A172 (cell line): ENCODE measurements around the gene PI4KB. TPM values are rescaled to one million over a fixed set of nuclear protein-coding genes. Genes with fewer than 3 reads are reported as not detected.
"Not testable (repeated sequence)": the region's sequence is repeated elsewhere in the genome, so short reads cannot be mapped to it uniquely, and the experiment has no call there.

Experiments used
- DNase-seq: peaks from one replicate; pipeline ENCODE4 v3.0.0-alpha.2; 2015; ENCODE audit warnings: low spot score
- total RNA-seq: library from RNA; depleted of rRNA; stranded (reverse); fragments of >200 nt; shearing (Covaris generic); gene quantifications from 2 replicates; pipeline ENCODE4 v1.2.3, GENCODE V29; 2014; rRNA removed

The PI4KB gene
- total RNA-seq, 1 experiment from 2014 or later, result 86.6 TPM

DNA sequence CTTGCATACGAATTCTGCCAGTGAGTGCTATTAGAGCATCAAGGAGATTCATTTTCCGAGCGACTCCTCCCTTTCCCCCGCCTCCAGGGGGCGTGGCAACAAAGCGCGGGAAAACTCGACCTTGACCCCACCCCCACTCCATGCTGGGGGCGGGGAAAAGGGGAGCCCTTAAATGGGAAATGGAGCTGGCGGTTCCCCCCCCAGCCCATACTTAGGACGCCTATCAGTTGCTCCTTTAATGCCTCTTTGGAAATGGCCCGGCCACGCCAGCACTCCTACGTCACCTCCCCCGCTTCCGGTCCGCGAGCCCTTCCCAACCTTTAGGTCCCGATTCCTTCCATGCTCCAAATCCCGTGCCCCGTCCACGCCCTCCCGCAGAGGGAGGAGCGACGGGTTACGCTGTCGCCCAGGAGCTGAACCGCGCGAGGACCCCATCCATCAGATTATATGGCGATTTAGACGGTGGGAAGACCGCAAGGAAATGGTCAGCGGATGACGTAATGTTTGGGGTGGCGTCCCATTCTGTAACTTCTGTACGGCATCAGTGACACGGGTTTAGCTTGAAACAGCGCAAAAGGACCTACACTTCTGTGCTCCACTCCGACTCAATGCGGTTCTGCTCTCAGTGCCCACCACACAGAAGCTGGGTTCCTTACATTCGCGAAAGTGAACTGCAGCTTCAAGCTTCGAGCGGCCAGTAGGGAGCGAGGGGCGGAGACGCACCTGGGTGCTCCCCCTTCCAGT is 45.8 kb downstream of the PI4KB start:
- peak; percentile 100 for DNase-seq

- DNase-seq, result no peak
Measured at GRCh38 chr1:151277249-151277648, 50.0 kb downstream of the PI4KB start.

DNA sequence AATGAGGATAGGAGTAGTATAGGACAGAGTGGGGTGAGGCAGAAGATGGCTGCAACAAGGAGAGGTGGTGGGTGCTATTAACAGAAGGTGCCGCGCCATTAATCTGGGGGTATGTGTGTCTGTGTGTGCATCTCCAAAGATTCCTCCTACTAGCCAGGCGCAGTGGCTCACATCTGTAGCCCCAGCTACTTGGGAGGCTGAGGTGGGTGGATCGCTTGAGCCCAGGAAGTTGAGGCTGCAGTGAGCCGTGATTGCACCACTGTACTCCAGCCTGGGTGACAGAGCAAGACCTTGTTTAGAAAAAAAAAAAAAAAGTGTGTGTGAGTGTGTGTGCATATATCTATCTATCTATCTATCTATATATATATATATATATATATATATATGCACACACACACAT is 51.9 kb downstream of the PI4KB start:
- DNase-seq, result not testable (repeated sequence)

- peak; percentile 67 for DNase-seq
Measured at GRCh38 chr1:151273924-151274466, 53.2 kb downstream of the PI4KB start.

- DNase-seq, result peak; percentile 26
Measured at GRCh38 chr1:151267760-151268159, 59.5 kb downstream of the PI4KB start.

DNA sequence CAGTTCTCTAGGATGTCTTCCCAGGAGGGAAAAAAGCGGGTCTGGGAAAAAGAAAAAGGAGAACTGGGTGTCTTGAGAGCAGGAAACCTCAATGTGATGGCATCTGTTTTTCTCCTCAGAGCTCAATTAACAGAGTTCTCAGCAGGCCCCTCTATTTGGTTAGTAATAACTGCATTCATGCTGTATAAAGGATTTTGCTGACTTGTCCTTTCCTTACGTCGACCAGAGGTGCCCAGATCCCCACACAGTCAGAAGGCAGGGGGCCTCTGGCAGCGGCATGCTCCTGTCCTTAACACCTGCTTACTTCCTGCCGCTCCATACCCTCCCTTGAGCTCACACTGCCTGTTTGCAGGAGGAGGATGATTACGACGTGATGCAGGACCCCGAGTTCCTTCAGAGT is 60.4 kb downstream of the PI4KB start:
- no peak for DNase-seq

DNA sequence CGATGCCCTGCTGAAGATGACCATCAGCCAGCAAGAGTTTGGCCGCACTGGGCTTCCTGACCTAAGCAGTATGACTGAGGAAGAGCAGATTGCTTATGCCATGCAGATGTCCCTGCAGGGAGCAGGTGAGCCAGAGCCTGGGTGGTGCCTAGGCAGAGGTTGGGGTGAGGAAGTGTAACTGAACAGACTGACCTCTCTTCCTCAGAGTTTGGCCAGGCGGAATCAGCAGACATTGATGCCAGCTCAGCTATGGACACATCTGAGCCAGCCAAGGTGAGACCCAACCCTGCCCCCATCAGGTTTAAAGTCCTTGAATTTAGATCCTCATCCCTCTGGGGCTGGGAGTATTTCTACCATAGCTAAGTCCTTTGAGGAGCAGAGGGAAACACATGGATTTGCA is 60.9 kb downstream of the PI4KB start:
- DNase-seq, result no peak

- no peak for DNase-seq
Measured at GRCh38 chr1:151265446-151266236, 61.6 kb downstream of the PI4KB start.

GRCh38 chr1:151259351-151259750 is 67.9 kb downstream of the PI4KB start:
- no peak for DNase-seq

- peak; percentile 38 for DNase-seq
Measured at GRCh38 chr1:151255381-151255780, 71.8 kb downstream of the PI4KB start.

DNA sequence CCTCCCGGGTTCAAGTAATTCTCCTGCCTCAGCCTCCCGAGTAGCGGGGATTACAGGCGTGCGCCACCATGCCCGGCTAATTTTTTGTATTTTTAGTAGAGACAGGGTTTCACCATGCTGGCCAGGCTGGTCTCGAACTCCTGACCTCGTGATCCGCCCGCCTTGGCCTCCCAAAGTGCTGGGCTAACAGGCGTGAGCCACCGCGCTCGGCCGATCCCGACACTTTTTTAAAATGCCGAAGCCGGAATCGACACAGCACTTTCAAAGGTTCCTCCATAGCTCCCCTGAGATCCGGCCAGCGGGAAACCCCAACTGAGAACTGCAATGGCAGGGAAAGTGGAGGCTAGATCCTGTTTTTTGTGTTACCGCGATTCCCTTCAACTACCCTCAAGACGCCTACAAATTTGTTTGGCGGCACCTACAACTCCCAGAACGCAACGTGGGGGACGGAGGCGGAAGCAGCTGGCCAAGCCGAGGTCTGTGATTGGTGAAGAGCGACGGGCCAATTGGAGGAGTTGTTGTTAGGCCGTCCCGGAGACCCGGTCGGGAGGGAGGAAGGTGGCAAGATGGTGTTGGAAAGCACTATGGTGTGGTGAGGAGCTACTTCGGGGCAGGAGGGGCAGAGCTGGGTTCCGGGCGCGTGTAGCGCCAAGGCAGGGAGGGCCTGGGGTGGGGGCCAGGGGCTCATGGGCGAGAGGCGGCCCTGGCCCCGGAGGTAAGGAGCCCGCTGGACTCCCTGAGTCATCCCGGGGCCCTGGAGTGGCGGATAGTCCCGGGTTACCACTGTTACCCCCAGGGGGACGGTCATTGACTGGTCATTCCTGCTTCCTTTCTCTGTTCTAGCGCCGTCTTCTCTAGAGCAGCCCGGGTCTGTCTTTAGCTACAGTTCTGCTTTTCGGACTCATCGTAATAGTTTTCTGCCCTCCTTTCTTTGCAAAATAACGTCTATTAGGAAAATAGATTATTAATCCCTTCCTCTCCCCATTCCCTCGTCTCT is 72.7 kb downstream of the PI4KB start, which contains the start of gene PSMD4:
Gene PSMD4 (plus strand): TSS at position 518 of the 997 bp plus-strand sequence. CDS start 49 bp downstream, at position 567.
- peak; percentile 99 for DNase-seq

DNA sequence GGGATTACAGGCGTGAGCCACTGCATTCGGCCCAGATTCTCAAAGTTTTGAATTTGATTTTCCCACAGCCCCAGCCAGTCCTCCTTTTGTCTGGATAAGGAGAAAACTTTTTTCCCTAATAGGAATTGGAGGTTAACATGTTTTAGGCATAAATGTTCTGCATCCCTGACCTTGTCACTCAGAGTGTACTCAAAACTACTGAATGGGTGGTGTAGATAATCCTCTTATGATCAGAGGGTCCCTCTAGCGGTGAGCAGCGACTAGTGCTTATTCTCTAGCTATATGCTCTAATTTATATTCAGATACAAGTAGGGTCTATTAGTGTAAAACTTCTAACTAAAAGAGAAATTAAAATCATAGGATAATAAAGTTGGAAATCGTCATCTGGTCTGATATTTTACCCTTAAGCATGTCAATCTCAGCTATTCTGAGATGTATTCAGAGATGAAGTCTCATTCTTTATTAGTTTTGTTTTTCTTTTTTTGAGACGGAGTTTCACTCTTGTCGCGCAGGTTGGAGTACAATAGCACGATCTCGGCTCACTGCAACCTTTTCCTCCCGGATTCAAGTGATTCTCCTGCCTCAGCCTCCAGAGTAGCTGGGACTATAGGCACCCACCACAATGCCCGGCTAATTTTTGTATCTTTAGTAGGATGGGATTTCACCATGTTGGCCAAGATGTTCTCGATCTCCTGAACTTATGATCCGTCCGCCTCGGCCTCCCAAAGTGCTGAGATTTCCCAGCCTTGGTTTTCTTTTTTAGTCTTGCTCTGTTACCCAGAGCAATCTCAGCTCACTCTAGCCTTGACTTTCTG is 75.4 kb downstream of the PI4KB start:
- DNase-seq, result peak; percentile 92

DNA sequence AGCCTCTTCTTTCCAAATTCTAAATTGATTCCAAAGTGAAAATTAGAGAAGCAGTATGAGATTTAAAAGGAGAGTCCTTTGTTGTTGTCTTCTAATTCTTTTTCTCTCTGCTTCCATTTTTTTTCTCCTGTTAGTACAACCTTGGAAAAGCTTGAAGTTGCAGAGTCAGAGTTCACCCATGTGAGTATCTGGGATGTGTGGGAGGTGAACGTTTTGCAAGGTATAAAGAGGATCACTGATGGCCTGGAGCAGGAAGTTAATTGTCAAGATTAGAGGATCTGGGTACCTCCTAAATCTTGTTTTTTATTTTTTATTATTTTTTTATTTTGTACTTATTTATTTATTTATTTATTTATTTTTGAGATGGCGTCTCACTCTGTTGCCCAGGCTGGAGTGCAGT is 80.4 kb downstream of the PI4KB start:
- DNase-seq, result no peak

GRCh38 chr1:151243683-151244216 is 83.5 kb downstream of the PI4KB start:
- DNase-seq, result no peak

- no peak for DNase-seq
Measured at GRCh38 chr1:151242442-151242841, 84.8 kb downstream of the PI4KB start.

Other genes starting within 250 kb of the PI4KB start
- 2.5 and 4.4 TPM in 2 replicates for gene SEMA6C, start 180.8 kb downstream of the PI4KB start, total RNA-seq
- not detected in 2 replicates for gene TNFAIP8L2, start 170.8 kb downstream of the PI4KB start, total RNA-seq
- gene LYSMD1, start 161.5 kb downstream of the PI4KB start, total RNA-seq, result 19.6 and 21.6 TPM in 2 replicates
- 105 and 107 TPM in 2 replicates for gene SCNM1, start 161.3 kb downstream of the PI4KB start, total RNA-seq
- gene TMOD4, start 151.4 kb downstream of the PI4KB start, total RNA-seq, result 0.17 and 0.57 TPM in 2 replicates
- 163 and 207 TPM in 2 replicates for gene VPS72, start 137.2 kb downstream of the PI4KB start, total RNA-seq
- 87.5 and 102 TPM in 2 replicates for gene PIP5K1A, start 128.9 kb downstream of the PI4KB start, total RNA-seq
- gene PSMD4, start 72.7 kb downstream of the PI4KB start, total RNA-seq, result 568 and 570 TPM in 2 replicates
- gene ZNF687, start 45.1 kb downstream of the PI4KB start, total RNA-seq, result 34.7 and 36.2 TPM in 2 replicates
- gene RFX5, start 19.8 kb upstream of the PI4KB start, total RNA-seq, result 73.0 and 104 TPM in 2 replicates
- 0.22 and 0.41 TPM in 2 replicates for gene SELENBP1, start 45.3 kb upstream of the PI4KB start, total RNA-seq
- gene PSMB4, start 72.2 kb upstream of the PI4KB start, total RNA-seq, result 1,122 and 1,186 TPM in 2 replicates
- gene POGZ, start 132.1 kb upstream of the PI4KB start, total RNA-seq, result 29.1 and 30.3 TPM in 2 replicates
- 0.93 and 3.2 TPM in 2 replicates for gene CGN, start 184.0 kb upstream of the PI4KB start, total RNA-seq
- 64.3 and 99.0 TPM in 2 replicates for gene TUFT1, start 212.9 kb upstream of the PI4KB start, total RNA-seq